GM18505 (cell line): ENCODE results near the gene EP400.

Source experiments
- ATAC-seq: cut with Tn5 transposase; IDR thresholded peaks from one replicate; pipeline ENCODE4 v1.9.1; 2021; ENCODE audit not compliant: unreplicated experiment
- POLR2A ChIP-seq: IDR thresholded peaks from 4 replicates; pipeline ENCODE4 v1.6.1; 2011; ENCODE audit warnings: borderline replicate concordance; ENCODE audit not compliant: insufficient read depth, insufficient read length; ENCODE audit errors: extremely low read depth

Gene EP400

GRCh38 chr12:131917139-131917710, 32.5 kb upstream of the EP400 start:
- no peak for TF ChIP-seq POLR2A
- no peak for ATAC-seq

GRCh38 chr12:131917711-131918306, 31.9 kb upstream of the EP400 start:
- no peak for TF ChIP-seq POLR2A
- ATAC-seq, result no peak

GRCh38 chr12:131918311-131919050, 31.3 kb upstream of the EP400 start:
- no peak for ATAC-seq
- TF ChIP-seq POLR2A, result no peak

- no peak for ATAC-seq
- TF ChIP-seq POLR2A, result no peak
Measured at GRCh38 chr12:131919051-131919347, 30.7 kb upstream of the EP400 start.

GRCh38 chr12:131919366-131920156, 30.2 kb upstream of the EP400 start:
- ATAC-seq, result no peak

GRCh38 chr12:131920157-131920508, 29.6 kb upstream of the EP400 start:
- TF ChIP-seq POLR2A, result no peak
- no peak for ATAC-seq

More at GRCh38 chr12:131919366-131920156, 30.2 kb upstream of the EP400 start:
- no peak for TF ChIP-seq POLR2A

GRCh38 chr12:131920902-131921840, 28.6 kb upstream of the EP400 start:
- no peak for TF ChIP-seq POLR2A
- ATAC-seq, result no peak

GRCh38 chr12:131921866-131922769, 27.6 kb upstream of the EP400 start:
- ATAC-seq, result no peak
- TF ChIP-seq POLR2A, result no peak

GRCh38 chr12:131922772-131923171, 27.0 kb upstream of the EP400 start:
- ATAC-seq, result no peak
- no peak for TF ChIP-seq POLR2A

- peak; percentile 44 for TF ChIP-seq POLR2A
- ATAC-seq, result peak; percentile 83
Measured at GRCh38 chr12:131923260-131923659, 26.5 kb upstream of the EP400 start.

- no peak for ATAC-seq
- TF ChIP-seq POLR2A, result no peak
Measured at GRCh38 chr12:131927110-131928079, 22.3 kb upstream of the EP400 start.
